Testis (tissue), 3 donors: ENCODE measurements around the gene REPS1. TPM values are rescaled to one million over a fixed set of nuclear protein-coding genes. Genes with fewer than 3 reads are reported as not detected.
"Not testable (repeated sequence)": the region's sequence is repeated elsewhere in the genome, so short reads cannot be mapped to it uniquely, and the experiment has no call there.

ENCODE experiments used
- DNase-seq: peaks from one replicate; pipeline ENCODE4 v3.0.0-alpha.2; 2019
- H3K27ac ChIP-seq, 2 donors: fragments of 200-600 bp; sonication (generic); one replicate each; pipeline ENCODE4 v1.5.1; 2019
- H3K27me3 ChIP-seq: fragments of 200-600 bp; sonication (generic); one replicate; pipeline ENCODE4 v1.5.1; 2019
- H3K36me3 ChIP-seq: fragments of 200-600 bp; sonication (generic); one replicate; pipeline ENCODE4 v1.5.1; 2017; ENCODE audit warnings: low read depth; ENCODE audit errors: missing control alignments
- H3K4me1 ChIP-seq: fragments of 200-600 bp; sonication (generic); one replicate; pipeline ENCODE4 v1.5.1; 2019
- H3K4me3 ChIP-seq, 2 donors: fragments of 200-600 bp; sonication (generic); one replicate each; pipeline ENCODE4 v1.5.1; 2017 to 2019
- H3K9me3 ChIP-seq: fragments of 200-600 bp; sonication (generic); one replicate; pipeline ENCODE4 v1.5.1; 2017
- CTCF ChIP-seq, 3 experiments: fragments of 450-650 bp in 2 of 3; fragments of 200-600 bp in 1 of 3; sonication (generic) in 1 of 3; IDR thresholded peaks; one replicate each; pipeline ENCODE4 v1.5.1; 2016 to 2019; ENCODE audit warnings: antibody characterized with exemption in 3 of 3, mild to moderate bottlenecking in 2 of 3, moderate library complexity in 1 of 3
- POLR2A ChIP-seq: fragments of 450-650 bp; IDR thresholded peaks from one replicate; pipeline ENCODE4 v1.6.1; 2017; ENCODE audit warnings: antibody characterized with exemption, mild to moderate bottlenecking, moderate library complexity
- WGBS, 2 donors: methylation state at CpG; one replicate each; pipeline ENCODE4 v1.1.5; 2018; 5-methylcytosine and 5-hydroxymethylcytosine counted together
- intact Hi-C: fragments of 100-400 bp; cut with DNase I; formaldehyde crosslinking; loops from one replicate; pipeline ENCODE4 v1.15.1; 2023; ENCODE audit warnings: low total_unique reads
- polyA plus RNA-seq: library from polyadenylated mRNA; stranded (reverse); fragments of 350-450 nt; fragmentation: Illumina TruSeq; extraction: RNeasy Lipid Tissue Mini Kit (QIAGEN cat#74804); gene quantifications from one replicate; pipeline ENCODE4 v1.2.3, GENCODE V29; 2014; ENCODE audit warnings: low read depth, low replicate concordance; ENCODE audit not compliant: insufficient read depth
- total RNA-seq, 2 donors: library from RNA; depleted of rRNA; stranded (reverse); fragments of >200 nt; gene quantifications; one replicate each; pipeline ENCODE4 v1.2.3, GENCODE V29; 2016

The REPS1 gene
- total and polyA plus RNA-seq, 3 donors from 2014 or later: 82.0 to 170 (median 160) TPM

GRCh38 chr6:138948546-138949179 is 39.4 kb downstream of the REPS1 start:
- TF ChIP-seq POLR2A: no peak
- TF ChIP-seq CTCF (IDR thresholded peaks at IDR 0.05): no peak
- intact Hi-C loops: no loop called here
- peak overlapping the region in 1 of 2 donors; percentile 22 for H3K27ac ChIP-seq
- peaks cover 6% of the 10 kb centered on the region for H3K4me1 ChIP-seq
- no peaks in the 10 kb centered on the region for H3K36me3 ChIP-seq
- no peak overlapping the region for H3K4me3 ChIP-seq
- no peaks in the 10 kb centered on the region for H3K27me3 ChIP-seq
- 50 to 75% methylated on average over 1 of the region's 1 CpG for WGBS, 2 donors
- no peak for DNase-seq
- H3K9me3 ChIP-seq: no peaks in the 10 kb centered on the region

GRCh38 chr6:138948004-138948403 is 40.0 kb downstream of the REPS1 start:
- WGBS, 2 donors: 80 to 86% methylated on average over 2 of the region's 2 CpGs
- TF ChIP-seq POLR2A (no peak), CTCF (IDR thresholded peaks at IDR 0.05) (no peak)
- peaks cover 6% of the 10 kb centered on the region for H3K4me1 ChIP-seq
- intact Hi-C loops: no loop called here
- H3K9me3 ChIP-seq: no peaks in the 10 kb centered on the region
- no peaks in the 10 kb centered on the region for H3K27me3 ChIP-seq
- H3K36me3 ChIP-seq: no peaks in the 10 kb centered on the region
- no peak for DNase-seq
- no peak overlapping the region for H3K27ac ChIP-seq
- no peak overlapping the region for H3K4me3 ChIP-seq

- DNase-seq: no peak
- Histone ChIP-seq H3K36me3 (no peaks in the 10 kb centered on the region), H3K9me3 (no peaks in the 10 kb centered on the region), H3K27me3 (no peaks in the 10 kb centered on the region), H3K4me3 (no peak overlapping the region), H3K27ac (no peak overlapping the region), H3K4me1 (peaks cover 6% of the 10 kb centered on the region)
- WGBS, 2 donors: 91 to 92% methylated on average over 5 of the region's 5 CpGs
- intact Hi-C loops: no loop called here
- TF ChIP-seq CTCF (IDR thresholded peaks at IDR 0.05) (no peak), POLR2A (no peak)
Measured at GRCh38 chr6:138945354-138945753, 42.7 kb downstream of the REPS1 start.

GRCh38 chr6:138944412-138944811 is 43.6 kb downstream of the REPS1 start:
- Histone ChIP-seq H3K27ac (no peak overlapping the region), H3K9me3 (no peaks in the 10 kb centered on the region), H3K4me3 (no peak overlapping the region), H3K4me1 (peaks cover 6% of the 10 kb centered on the region), H3K27me3 (no peaks in the 10 kb centered on the region), H3K36me3 (no peaks in the 10 kb centered on the region)
- 67 to 82% methylated on average over 1 of the region's 1 CpG for WGBS, 2 donors
- intact Hi-C loops: no loop called here
- DNase-seq: no peak
- TF ChIP-seq CTCF (IDR thresholded peaks at IDR 0.05) (no peak), POLR2A (no peak)

GRCh38 chr6:138943089-138943625 is 44.9 kb downstream of the REPS1 start:
- Histone ChIP-seq H3K27ac (no peak overlapping the region), H3K9me3 (no peaks in the 10 kb centered on the region), H3K27me3 (no peaks in the 10 kb centered on the region), H3K36me3 (no peaks in the 10 kb centered on the region), H3K4me3 (no peak overlapping the region), H3K4me1 (no peaks in the 10 kb centered on the region)
- 92 to 96% methylated on average over 2 of the region's 2 CpGs for WGBS, 2 donors
- intact Hi-C loops: no loop called here
- DNase-seq: no peak
- TF ChIP-seq POLR2A (no peak), CTCF (IDR thresholded peaks at IDR 0.05) (no peak)

- intact Hi-C loops: not testable (repeated sequence)
Measured at GRCh38 chr6:138936873-138937272, 51.2 kb downstream of the REPS1 start.

More at GRCh38 chr6:138936873-138937272, 51.2 kb downstream of the REPS1 start:
- not testable (repeated sequence) for H3K9me3 ChIP-seq, H3K27me3 ChIP-seq, DNase-seq, H3K4me1 ChIP-seq, H3K27ac ChIP-seq, H3K36me3 ChIP-seq, H3K4me3 ChIP-seq
- 92 to 100% methylated on average over 1 of the region's 1 CpG for WGBS, 2 donors
